Suppressor macrophage treated with lipopolysaccharide for 4 hours (primary cell): ENCODE measurements around the gene ESPL1.
A peak's percentile ranks its signal among the peaks of the same experiment; 100 is the strongest.

Source experiments
- DNase-seq: peaks from one replicate; pipeline ENCODE4 v3.0.0-alpha.2; 2020

ESPL1 gene

GRCh38 chr12:53267999-53268629, at the start of gene ESPL1:
ESPL1 (plus strand) TSS chr12:53268299; CDS start chr12:53268767, 468 bp downstream.
- DNase-seq: peak; percentile 96

GRCh38 chr12:53218551-53219291, 49.4 kb upstream of the ESPL1 start:
- no peak for DNase-seq

GRCh38 chr12:53219292-53219955, 48.7 kb upstream of the ESPL1 start:
- peak; percentile 68 for DNase-seq

- peak; percentile 54 for DNase-seq
These were observed 48.0 kb upstream of the ESPL1 start for GRCh38 chr12:53219956-53220693.

GRCh38 chr12:53220694-53221202, 47.4 kb upstream of the ESPL1 start:
- peak; percentile 92 for DNase-seq

- DNase-seq: peak; percentile 72
These were observed 46.7 kb upstream of the ESPL1 start for GRCh38 chr12:53221203-53222080.

GRCh38 chr12:53222170-53222721, 45.9 kb upstream of the ESPL1 start:
- DNase-seq: no peak

- DNase-seq: no peak
These were observed 45.3 kb upstream of the ESPL1 start for GRCh38 chr12:53222806-53223261.

GRCh38 chr12:53223389-53224060, 44.6 kb upstream of the ESPL1 start:
- peak; percentile 32 for DNase-seq

GRCh38 chr12:53224061-53224896, 43.8 kb upstream of the ESPL1 start:
- DNase-seq: no peak

- DNase-seq: no peak
These were observed 43.0 kb upstream of the ESPL1 start for GRCh38 chr12:53224897-53225634.

- no peak for DNase-seq
These were observed 42.3 kb upstream of the ESPL1 start for GRCh38 chr12:53225635-53226424.

- DNase-seq: no peak
These were observed 41.3 kb upstream of the ESPL1 start for GRCh38 chr12:53226815-53227214.

- DNase-seq: no peak
These were observed 40.8 kb upstream of the ESPL1 start for GRCh38 chr12:53227341-53227740.

GRCh38 chr12:53227836-53228235, 40.3 kb upstream of the ESPL1 start:
- DNase-seq: no peak

GRCh38 chr12:53229454-53229853, 38.6 kb upstream of the ESPL1 start:
- no peak for DNase-seq

GRCh38 chr12:53230108-53230845, 37.8 kb upstream of the ESPL1 start:
- DNase-seq: no peak

GRCh38 chr12:53231671-53231920, 36.5 kb upstream of the ESPL1 start:
- no peak for DNase-seq
